IPS DF 19.7 (cell line): ENCODE results near the gene ABCC4.
"Not testable (repeated sequence)": the region's sequence is repeated elsewhere in the genome, so short reads cannot be mapped to it uniquely, and the experiment has no call there.

Source experiments
- DNase-seq: peaks from one replicate; pipeline ENCODE4 v3.0.0-alpha.2; 2013; ENCODE audit warnings: low read depth, low spot score

The ABCC4 gene

DNA sequence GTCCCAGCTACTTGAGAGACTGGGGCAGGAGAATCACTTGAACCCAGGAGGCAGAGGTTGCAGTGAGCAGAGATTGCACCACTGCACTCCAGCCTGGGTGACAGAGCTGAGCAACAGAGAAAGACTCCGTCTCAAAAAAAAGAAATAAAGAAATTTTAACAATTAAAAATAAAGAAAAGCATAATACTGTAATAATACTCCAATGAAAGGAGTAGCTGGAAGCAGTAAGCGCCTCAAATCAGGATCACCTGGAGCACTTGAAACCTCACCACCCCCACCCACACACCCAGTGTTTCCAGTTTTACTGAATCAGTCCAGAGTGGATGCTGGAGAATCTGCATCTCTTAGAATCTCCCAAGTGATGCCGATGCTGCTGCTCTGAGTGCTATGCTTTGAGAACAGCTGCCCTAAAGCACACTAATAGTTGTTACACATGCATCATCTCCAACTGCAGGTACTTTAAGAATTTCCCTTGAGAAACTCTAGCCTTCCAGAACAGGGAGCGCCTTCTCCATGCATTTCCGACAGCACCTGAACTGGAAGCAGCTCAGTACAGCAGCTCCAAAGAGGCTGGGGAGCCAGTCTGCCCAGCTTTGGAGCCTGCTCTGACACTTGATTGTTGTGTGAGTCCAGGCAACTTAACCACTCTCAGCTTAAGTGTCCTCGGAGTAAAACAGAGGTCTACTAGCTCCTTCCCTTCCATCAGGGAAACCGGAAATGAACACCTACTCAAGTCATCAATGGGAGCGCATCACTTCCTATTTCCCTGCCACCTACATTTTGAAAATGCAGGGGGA, 2.9 kb downstream of the ABCC4 start:
- DNase-seq: no peak

DNA sequence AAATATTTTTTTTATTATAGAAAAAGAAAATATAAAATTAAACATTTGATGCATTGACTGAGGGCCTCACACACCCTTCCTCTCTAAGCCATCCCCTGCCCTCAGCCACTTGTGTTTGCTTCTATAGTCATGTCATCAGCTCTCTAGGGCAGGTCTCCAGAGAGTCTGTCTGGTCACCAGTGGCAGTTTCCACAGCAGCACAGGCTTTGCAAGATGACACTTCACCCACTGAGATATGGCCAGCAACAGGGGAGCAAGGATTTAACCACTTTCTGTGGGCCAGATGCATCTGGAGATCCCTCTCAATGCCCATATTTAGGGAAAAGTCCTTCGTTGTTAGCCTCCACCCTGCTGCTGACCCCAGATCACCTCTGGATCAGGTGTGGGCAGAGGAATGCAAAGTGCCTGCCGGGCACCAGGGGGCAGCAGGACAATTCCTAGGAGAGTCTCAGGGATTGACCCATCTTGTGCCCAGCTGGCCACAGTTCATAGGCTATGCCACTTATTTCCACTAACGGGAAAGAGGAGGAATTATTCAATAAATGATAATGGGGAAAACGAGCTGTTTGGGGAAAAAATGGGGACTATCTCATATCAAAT, 4.8 kb downstream of the ABCC4 start:
- DNase-seq: no peak

- DNase-seq: no peak
These were observed 6.2 kb downstream of the ABCC4 start for GRCh38 chr13:95295026-95295425.

GRCh38 chr13:95292622-95293021, 8.6 kb downstream of the ABCC4 start:
- no peak for DNase-seq

DNA sequence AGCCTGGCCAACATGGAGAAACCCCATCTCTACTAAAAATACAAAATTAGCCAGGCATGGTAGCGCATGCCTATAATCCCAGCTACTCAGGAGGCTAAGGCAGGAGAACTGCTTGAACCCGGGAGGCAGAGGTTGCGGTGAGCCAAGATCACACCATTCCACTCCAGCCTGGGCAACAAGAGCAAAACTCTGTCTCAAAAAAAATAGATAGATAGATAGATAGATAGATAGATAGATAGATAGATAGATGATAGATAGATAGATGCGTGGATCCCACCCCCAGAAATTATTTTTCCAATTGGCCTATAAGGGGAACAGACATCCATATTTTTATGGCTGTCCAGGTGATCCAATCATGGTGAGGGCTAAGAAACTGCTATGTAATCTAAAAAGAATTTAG, 11.3 kb downstream of the ABCC4 start:
- DNase-seq: not testable (repeated sequence)

GRCh38 chr13:95289020-95289444, 12.2 kb downstream of the ABCC4 start:
- DNase-seq: no peak

- DNase-seq: no peak
These were observed 16.8 kb downstream of the ABCC4 start for GRCh38 chr13:95284436-95284835.

DNA sequence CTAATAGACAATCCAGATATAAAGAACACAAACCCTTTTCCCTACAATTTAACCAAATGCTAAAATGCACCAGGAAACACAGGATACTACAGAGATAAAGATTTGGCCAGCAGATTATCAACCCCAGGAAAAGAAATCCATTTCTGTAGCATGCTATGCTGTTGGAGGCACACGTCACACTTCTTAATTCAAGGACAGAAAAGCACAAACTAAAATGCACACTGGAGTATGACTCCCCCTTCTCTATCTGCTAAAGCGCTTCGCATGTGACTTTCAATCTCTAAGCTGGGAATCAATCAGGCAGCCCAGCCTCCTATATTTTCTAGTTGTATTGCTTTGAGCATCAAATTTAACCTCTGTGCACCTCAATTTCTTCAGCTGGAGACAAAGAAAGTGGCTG, 22.2 kb downstream of the ABCC4 start:
- no peak for DNase-seq

GRCh38 chr13:95276037-95276505, 25.2 kb downstream of the ABCC4 start:
- DNase-seq: no peak

GRCh38 chr13:95275322-95276036, 25.8 kb downstream of the ABCC4 start:
- no peak for DNase-seq

DNA sequence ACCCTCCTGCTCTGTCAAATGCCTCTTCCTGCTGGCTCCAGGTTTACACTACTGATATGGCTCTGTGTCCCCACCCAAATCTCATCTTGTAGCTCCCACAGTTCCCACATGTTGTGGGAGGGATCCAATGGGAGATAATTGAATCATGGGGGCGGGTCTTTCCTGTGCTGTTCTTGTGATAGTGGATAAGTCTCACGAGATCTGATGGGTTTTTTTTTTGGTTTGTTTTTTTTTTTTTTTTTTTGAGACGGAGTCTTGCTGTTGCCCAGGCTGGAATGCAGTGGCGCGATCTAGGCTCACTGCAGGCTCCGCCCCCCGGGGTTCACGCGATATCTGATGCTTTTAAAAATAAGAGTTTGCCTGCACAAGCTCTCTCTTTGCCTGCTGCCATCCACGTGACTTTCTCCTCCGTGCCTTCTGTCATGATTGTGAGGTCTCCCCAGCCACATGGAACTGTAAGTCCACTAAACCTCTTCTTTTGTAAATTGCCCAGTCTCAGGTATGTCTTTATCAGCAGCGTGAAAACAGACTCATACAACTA, 27.6 kb downstream of the ABCC4 start:
- DNase-seq: not testable (repeated sequence)

DNA sequence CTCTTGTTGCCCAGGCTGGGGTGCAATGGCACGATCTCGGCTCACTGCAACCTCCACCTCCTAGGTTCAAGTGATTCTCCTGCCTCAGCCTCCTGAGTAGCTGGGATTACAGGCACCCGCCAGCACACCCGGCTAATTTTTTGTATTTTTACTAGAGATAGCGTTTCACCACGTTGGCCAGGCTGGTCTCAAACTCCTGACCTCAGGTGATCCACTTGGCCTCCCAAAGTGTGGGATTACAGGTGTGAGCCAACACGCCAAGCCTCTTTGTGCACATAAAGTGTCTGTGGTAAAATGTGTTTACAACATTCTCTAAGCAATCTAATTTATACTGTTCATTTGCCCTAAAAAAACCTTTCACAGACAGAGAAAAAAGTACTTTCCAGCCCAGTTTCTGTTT, 29.2 kb downstream of the ABCC4 start:
- not testable (repeated sequence) for DNase-seq

GRCh38 chr13:95269756-95270155, 31.5 kb downstream of the ABCC4 start:
- no peak for DNase-seq

DNA sequence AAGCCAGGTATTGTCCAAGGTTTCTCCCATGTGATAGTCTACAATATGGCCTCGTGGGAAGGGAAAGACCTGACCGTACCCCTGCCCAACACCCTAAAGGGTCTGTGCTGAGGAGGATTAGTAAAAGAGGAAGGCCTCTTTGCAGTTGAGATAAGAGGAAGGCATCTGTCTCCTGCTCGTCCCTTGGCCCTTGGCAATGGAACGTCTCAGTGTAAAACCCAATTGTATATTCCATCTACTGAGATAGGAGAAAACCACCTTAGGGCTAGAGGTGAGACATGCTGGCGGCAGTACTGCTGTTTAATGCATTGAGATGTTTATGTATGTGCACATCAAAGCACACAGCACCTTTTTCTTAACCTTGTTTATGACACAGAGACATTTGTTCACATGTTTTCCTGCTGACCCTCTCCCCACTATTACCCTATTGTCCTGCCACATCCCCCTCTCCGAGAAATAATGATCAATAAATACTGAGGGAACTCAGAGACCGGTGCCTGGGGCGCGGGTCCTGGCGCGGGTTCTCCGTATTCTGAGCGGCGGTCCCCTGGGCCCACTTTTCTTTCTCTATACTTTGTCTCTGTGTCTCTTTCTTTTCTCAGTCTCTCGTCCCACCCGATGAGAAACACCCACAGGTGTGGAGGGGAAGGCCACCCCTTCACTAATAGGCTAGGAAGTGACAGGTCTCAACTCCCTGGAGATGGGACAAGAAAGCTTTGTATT, 32.7 kb downstream of the ABCC4 start:
- not testable (repeated sequence) for DNase-seq

- no peak for DNase-seq
These were observed 33.4 kb downstream of the ABCC4 start for GRCh38 chr13:95267662-95268342.

DNA sequence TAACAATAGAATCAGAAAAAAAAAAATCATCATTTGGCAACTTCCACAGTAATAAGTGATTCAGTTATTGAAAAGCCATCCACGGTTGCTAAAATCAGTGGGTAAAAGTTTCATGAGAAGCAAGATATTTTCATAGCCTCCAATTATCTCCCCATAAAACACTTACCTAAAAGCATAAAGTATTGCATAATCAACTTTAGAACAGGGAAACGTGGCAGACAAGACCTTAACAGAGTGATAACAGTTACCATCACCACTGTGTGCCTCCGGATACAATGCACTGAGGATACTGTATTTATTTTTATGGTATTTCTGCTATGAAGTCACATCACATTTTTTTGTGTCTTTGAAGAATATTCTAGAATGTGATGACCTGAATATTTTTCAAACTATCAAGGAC, 37.0 kb downstream of the ABCC4 start:
- DNase-seq: no peak

DNA sequence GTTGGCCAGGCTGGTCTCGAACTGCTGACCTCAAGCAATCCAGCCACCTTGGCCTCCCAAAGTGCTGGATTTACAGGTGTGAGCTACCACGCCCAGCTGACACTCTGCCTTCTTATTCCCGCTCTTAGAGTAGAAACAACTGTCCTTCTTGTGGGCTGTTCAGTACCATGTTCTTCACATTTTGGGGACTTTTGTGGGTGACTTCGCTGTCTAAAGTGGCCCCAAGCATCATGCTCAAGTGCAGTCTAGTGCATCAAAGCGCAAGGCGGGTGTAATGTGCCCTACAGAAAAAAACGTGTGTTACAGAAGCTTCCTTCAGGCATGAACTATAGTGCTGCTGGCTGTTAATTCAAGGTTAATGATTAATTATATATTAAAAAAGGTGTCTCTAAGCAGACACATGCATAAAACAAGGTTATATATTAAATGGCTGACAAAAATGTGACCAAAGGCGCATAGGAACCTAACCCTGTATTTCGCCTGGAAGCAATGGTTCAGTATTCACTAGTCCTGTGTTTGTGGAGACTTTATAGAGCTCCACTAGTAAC, 38.3 kb downstream of the ABCC4 start:
- no peak for DNase-seq

DNA sequence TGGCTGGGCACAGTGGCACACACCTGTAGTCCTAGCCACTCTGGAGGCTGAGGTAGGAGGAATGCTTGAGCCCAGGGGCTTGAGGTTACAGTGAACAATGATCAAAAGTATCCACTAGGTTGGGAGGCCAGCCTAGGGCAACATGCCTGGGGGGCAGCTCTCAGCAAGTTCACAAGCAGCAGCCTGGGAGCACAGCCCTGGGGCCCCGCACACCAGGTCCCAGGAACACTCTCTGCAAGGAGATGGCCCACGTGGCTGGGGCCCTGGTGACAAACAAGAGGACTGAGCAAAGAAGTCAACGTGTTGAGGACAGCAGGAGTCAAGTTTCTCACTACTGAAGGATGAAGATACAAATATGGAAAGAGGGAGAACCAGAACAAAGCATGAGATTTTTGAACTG, 39.3 kb downstream of the ABCC4 start:
- DNase-seq: no peak

DNA sequence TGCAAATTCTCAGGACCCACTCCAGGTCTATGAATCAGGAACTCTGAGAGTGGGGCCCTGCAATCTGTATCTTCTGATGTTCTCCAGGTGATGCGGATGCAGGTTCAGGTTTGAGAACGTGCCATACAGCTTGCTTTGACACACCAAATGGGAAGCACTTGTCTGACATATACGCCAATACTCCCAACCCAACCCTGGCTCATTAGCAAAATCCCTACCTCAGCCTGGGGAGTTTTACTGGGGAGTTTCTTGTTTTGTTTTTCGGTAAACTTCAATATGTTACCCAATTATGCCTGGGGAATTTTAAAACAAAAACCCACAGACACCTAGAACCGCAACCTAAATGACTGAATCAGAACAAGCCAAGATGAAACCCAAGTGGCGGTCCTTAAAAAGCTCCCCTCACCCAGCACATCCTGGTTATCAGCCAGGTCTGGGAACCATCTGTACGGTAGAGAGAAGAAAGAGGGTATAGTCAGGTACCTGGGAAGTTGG, 41.2 kb downstream of the ABCC4 start:
- DNase-seq: no peak

DNA sequence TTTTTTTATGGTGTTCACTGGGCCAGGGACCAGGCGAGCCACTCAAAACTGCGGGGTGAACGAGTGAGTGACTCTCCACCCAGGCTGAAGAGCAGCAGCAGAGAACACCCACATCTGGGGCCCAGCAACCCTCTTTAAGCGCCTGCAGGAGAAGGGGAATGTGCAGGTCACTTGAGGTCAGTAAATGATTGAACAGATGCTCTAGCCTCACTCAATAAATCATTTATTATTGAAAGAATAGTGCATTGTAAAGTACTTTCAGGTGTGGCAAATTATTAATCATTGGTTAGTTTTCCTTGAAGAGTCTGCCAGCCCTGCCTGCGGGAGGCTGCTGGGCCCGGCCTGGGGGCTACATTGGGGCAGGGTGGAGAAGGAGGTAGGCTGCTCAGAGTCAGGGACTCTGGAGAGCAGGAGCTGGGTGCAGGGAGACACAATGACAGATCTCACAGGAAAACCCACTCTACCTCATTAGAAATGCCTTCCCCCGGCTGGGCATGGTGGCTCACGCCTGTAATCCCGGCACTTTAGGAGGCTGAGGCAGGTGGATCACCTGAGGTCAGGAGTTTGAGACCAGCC, 42.5 kb downstream of the ABCC4 start:
- no peak for DNase-seq
